ENCODE data around the gene ZDHHC14. TPM values are rescaled to one million over a fixed set of nuclear protein-coding genes. Genes with fewer than 3 reads are reported as not detected.

Gene ZDHHC14
- total RNA-seq, 1 donor, result 1.6 TPM

DNA sequence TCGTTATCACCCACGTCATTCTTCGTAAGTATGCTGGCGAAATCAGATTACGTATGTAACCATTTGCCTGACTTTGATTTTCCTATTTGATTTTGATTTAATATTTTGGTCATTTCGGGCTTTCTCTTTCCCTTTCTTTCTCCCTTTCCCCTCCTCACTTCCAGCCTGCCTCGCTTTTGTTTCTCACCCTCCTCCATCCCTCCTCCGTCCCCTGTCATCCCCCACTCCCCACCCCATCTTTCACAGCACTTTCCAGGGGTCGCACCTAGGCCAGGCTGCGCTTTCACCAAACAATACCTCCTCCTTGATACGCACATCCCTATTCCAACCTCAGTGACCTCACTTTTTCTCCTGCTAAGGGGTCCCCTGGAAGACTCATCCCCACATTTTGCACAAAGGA is 247.5 kb downstream of the ZDHHC14 start:
- Histone ChIP-seq H3K27me3 (ENCODE audit: insufficient read depth, low read length) (no peaks in the 10 kb centered on the region), H3K4me1 (ENCODE audit: insufficient read depth, low read length) (peaks cover 4% of the 10 kb centered on the region), H3K4me3 (ENCODE audit: low read length) (no peak overlapping the region), H3K9me3 (ENCODE audit: low read depth, low read length) (no peaks in the 10 kb centered on the region)

DNA sequence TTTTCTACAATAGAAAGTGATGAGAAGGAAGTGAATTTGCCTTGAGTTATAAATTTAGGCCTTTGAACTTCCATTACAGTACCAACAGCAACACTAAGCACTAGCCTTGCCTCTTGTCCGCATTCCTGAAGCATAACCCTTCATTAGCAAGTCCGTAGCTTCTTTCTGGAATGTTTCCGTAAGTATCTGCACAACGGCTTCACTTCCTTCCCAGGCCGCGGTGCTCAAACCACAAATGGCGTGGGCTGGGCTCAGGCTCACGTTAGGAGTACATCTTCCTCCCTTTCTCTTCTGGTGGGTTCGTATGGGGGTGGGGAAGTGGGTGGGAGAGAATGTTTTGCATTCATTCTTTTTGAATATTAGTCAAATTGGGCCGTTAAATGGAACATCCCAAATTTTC is 248.2 kb downstream of the ZDHHC14 start:
- Histone ChIP-seq H3K4me1 (ENCODE audit: insufficient read depth, low read length) (peaks cover 4% of the 10 kb centered on the region), H3K27me3 (ENCODE audit: insufficient read depth, low read length) (no peaks in the 10 kb centered on the region), H3K9me3 (ENCODE audit: low read depth, low read length) (no peaks in the 10 kb centered on the region), H3K4me3 (ENCODE audit: low read length) (no peak overlapping the region)

DNA sequence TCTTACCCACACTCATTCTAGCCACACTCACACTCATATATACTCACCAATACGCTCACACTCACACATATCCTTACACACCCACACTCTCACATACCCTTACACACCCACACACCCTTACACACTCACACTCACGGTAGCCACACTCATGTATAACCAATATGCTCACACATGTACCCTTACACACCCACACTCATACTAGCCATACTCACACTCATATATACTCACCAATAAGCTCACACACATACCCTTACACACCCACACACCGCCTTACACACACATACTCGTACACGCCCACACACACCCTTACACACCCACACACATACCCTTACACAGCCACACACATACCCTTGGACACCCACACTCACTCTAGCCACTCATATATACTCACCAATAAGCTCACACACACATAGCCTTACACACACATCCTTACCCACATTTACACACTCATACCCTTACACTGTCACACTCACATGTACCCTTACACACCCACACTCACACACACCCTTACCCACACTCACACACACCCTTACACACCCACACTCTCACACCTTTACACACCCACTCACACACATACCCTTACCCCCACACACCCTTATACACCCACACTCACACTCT is 249.6 kb downstream of the ZDHHC14 start:
- no peaks in the 10 kb centered on the region for H3K9me3 ChIP-seq (ENCODE audit: low read depth, low read length)
- peaks cover 4% of the 10 kb centered on the region for H3K4me1 ChIP-seq (ENCODE audit: insufficient read depth, low read length)

GRCh38 chr6:157631412-157631811 is 250.4 kb downstream of the ZDHHC14 start:
- Histone ChIP-seq H3K4me3 (ENCODE audit: low read length) (no peak overlapping the region), H3K9me3 (ENCODE audit: low read depth, low read length) (no peaks in the 10 kb centered on the region), H3K4me1 (ENCODE audit: insufficient read depth, low read length) (peaks cover 4% of the 10 kb centered on the region), H3K27me3 (ENCODE audit: insufficient read depth, low read length) (no peaks in the 10 kb centered on the region)

More for the DNA sequence above, 249.6 kb downstream of the ZDHHC14 start:
- Histone ChIP-seq H3K4me3 (ENCODE audit: low read length) (no peak overlapping the region), H3K27me3 (ENCODE audit: insufficient read depth, low read length) (no peaks in the 10 kb centered on the region)

GRCh38 chr6:157631838-157632614 is 251.0 kb downstream of the ZDHHC14 start:
- H3K27me3 ChIP-seq (ENCODE audit: insufficient read depth, low read length), result no peaks in the 10 kb centered on the region
- H3K4me3 ChIP-seq (ENCODE audit: low read length), result no peak overlapping the region
- no peaks in the 10 kb centered on the region for H3K9me3 ChIP-seq (ENCODE audit: low read depth, low read length)
- H3K4me1 ChIP-seq (ENCODE audit: insufficient read depth, low read length), result peaks cover 4% of the 10 kb centered on the region

DNA sequence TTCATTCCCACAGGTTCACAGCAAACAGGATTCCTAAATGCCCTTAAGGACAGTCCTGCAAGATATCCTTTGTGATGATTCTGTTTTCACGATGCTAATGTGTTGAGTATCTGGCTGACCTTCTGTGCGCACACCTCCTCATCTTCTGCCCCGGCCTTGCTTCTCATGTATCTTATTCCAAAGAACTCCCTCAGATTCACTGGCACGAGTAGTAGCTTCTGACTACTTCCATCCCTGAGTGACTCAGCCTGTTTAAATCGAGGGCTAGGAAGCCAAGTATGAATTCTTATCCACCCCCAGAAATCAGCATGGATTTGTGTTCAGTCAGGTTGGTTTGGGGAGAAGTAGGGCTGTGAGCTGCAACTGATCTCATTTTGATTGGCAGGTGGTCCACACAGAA is 251.8 kb downstream of the ZDHHC14 start:
- Histone ChIP-seq H3K4me3 (ENCODE audit: low read length) (no peak overlapping the region), H3K9me3 (ENCODE audit: low read depth, low read length) (no peaks in the 10 kb centered on the region), H3K4me1 (ENCODE audit: insufficient read depth, low read length) (peaks cover 4% of the 10 kb centered on the region), H3K27me3 (ENCODE audit: insufficient read depth, low read length) (no peaks in the 10 kb centered on the region)

GRCh38 chr6:157634546-157634945 is 253.6 kb downstream of the ZDHHC14 start:
- no peaks in the 10 kb centered on the region for H3K4me1 ChIP-seq (ENCODE audit: insufficient read depth, low read length)
- no peaks in the 10 kb centered on the region for H3K27me3 ChIP-seq (ENCODE audit: insufficient read depth, low read length)
- no peaks in the 10 kb centered on the region for H3K9me3 ChIP-seq (ENCODE audit: low read depth, low read length)
- H3K4me3 ChIP-seq (ENCODE audit: low read length), result no peak overlapping the region

- Histone ChIP-seq H3K27me3 (ENCODE audit: insufficient read depth, low read length) (no peaks in the 10 kb centered on the region), H3K9me3 (ENCODE audit: low read depth, low read length) (no peaks in the 10 kb centered on the region), H3K4me1 (ENCODE audit: insufficient read depth, low read length) (no peaks in the 10 kb centered on the region), H3K4me3 (ENCODE audit: low read length) (no peak overlapping the region)
Measured at GRCh38 chr6:157635388-157636244, 254.6 kb downstream of the ZDHHC14 start.

- Histone ChIP-seq H3K4me3 (ENCODE audit: low read length) (no peak overlapping the region), H3K27me3 (ENCODE audit: insufficient read depth, low read length) (no peaks in the 10 kb centered on the region), H3K4me1 (ENCODE audit: insufficient read depth, low read length) (no peaks in the 10 kb centered on the region), H3K9me3 (ENCODE audit: low read depth, low read length) (no peaks in the 10 kb centered on the region)
Measured at GRCh38 chr6:157637516-157637915, 256.5 kb downstream of the ZDHHC14 start.

- no peaks in the 10 kb centered on the region for H3K4me1 ChIP-seq (ENCODE audit: insufficient read depth, low read length)
- no peak overlapping the region for H3K4me3 ChIP-seq (ENCODE audit: low read length)
- no peaks in the 10 kb centered on the region for H3K9me3 ChIP-seq (ENCODE audit: low read depth, low read length)
- H3K27me3 ChIP-seq (ENCODE audit: insufficient read depth, low read length), result no peaks in the 10 kb centered on the region
Measured at GRCh38 chr6:157637941-157638662, 257.1 kb downstream of the ZDHHC14 start.

- Histone ChIP-seq H3K9me3 (ENCODE audit: low read depth, low read length) (no peaks in the 10 kb centered on the region), H3K4me1 (ENCODE audit: insufficient read depth, low read length) (no peaks in the 10 kb centered on the region), H3K27me3 (ENCODE audit: insufficient read depth, low read length) (no peaks in the 10 kb centered on the region), H3K4me3 (ENCODE audit: low read length) (no peak overlapping the region)
Measured at GRCh38 chr6:157638779-157639178, 257.8 kb downstream of the ZDHHC14 start.

DNA sequence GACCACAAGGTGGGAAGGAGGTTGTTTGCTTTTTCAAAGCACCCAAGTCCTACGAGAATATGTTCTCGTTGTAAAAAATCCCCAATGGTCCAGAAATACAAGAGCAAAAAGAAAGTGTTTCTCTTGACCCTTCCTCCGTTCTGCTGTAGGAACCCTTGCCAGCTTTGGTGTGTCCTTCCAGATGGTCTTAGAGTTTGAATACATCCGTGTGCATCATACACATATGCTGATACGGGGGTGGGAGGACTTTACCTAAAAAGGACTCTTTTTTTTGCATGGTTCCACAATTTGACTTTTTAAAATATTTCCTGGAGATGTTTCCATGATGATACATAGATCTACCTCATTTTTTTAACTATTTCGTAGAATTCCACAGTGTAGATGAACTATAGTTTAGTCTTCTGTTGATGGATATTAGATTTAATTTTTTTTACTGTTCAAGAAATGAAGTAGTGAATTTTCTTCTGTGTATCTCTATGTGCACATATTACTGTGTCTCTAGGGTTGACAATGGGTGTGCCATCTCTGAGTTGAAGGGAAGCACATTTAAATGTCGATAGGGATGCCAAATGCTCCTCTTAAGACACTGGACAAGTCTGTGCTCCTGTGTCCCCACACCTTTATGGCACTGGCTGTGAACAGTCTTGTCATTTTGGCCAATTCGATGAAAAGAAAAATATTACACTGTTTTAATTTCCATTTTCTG is 259.9 kb downstream of the ZDHHC14 start:
- Histone ChIP-seq H3K27me3 (ENCODE audit: insufficient read depth, low read length) (no peaks in the 10 kb centered on the region), H3K9me3 (ENCODE audit: low read depth, low read length) (no peaks in the 10 kb centered on the region), H3K4me3 (ENCODE audit: low read length) (no peak overlapping the region), H3K4me1 (ENCODE audit: insufficient read depth, low read length) (no peaks in the 10 kb centered on the region)

GRCh38 chr6:157641837-157642236 is 260.8 kb downstream of the ZDHHC14 start:
- Histone ChIP-seq H3K9me3 (ENCODE audit: low read depth, low read length) (no peaks in the 10 kb centered on the region), H3K27me3 (ENCODE audit: insufficient read depth, low read length) (no peaks in the 10 kb centered on the region), H3K4me3 (ENCODE audit: low read length) (no peak overlapping the region), H3K4me1 (ENCODE audit: insufficient read depth, low read length) (no peaks in the 10 kb centered on the region)

- no peaks in the 10 kb centered on the region for H3K27me3 ChIP-seq (ENCODE audit: insufficient read depth, low read length)
- no peaks in the 10 kb centered on the region for H3K9me3 ChIP-seq (ENCODE audit: low read depth, low read length)
- no peak overlapping the region for H3K4me3 ChIP-seq (ENCODE audit: low read length)
- H3K4me1 ChIP-seq (ENCODE audit: insufficient read depth, low read length), result peaks cover 7% of the 10 kb centered on the region
Measured at GRCh38 chr6:157642736-157643135, 261.7 kb downstream of the ZDHHC14 start.
